Peyer's patch (tissue), 4 donors: ENCODE results near the gene PTRH1. TPM values are rescaled to one million over a fixed set of nuclear protein-coding genes. Genes with fewer than 3 reads are reported as not detected.

Experiments
- DNase-seq, 3 donors: peaks; one replicate each; pipeline ENCODE4 v3.0.0-alpha.2; 2017 to 2019
- H3K27ac ChIP-seq, 4 donors: fragments of 200-600 bp; sonication (generic); one replicate each; pipeline ENCODE4 v1.5.1; 2016 to 2019
- H3K27me3 ChIP-seq, 2 donors: fragments of 200-600 bp; sonication (generic); one replicate each; pipeline ENCODE4 v1.5.1; 2019
- H3K36me3 ChIP-seq, 3 donors: fragments of 200-600 bp; sonication (generic); one replicate each; pipeline ENCODE4 v1.5.1; 2016 to 2019
- H3K4me1 ChIP-seq, 4 donors: fragments of 200-600 bp; sonication (generic); one replicate each; pipeline ENCODE4 v1.5.1; 2016 to 2019
- H3K4me3 ChIP-seq, 4 donors: fragments of 200-600 bp; sonication (generic); 1 replicate in 3 of 4; 2 replicates in 1 of 4; pipeline ENCODE4 v1.5.1; 2016 to 2019; ENCODE audit warnings: mild to moderate bottlenecking in 1 of 4
- H3K9me3 ChIP-seq, 4 donors: fragments of 200-600 bp; sonication (generic); one replicate each; pipeline ENCODE4 v1.5.1; 2016 to 2019; ENCODE audit warnings: mild to moderate bottlenecking in 1 of 4
- CTCF ChIP-seq, 6 experiments: fragments of 450-650 bp in 4 of 6; fragments of 200-600 bp in 2 of 6; sonication (generic) in 1 of 6; IDR thresholded peaks; one replicate each; pipeline ENCODE4 v1.5.1; 2017 to 2019; ENCODE audit warnings: antibody characterized with exemption in 6 of 6, mild to moderate bottlenecking in 3 of 6, moderate library complexity in 1 of 6
- POLR2A ChIP-seq, 2 donors: fragments of 450-650 bp; IDR thresholded peaks; one replicate each; pipeline ENCODE4 v1.5.1; 2017; ENCODE audit warnings: antibody characterized with exemption in 2 of 2, mild to moderate bottlenecking in 2 of 2, moderate library complexity in 2 of 2
- total RNA-seq, 4 donors: library from RNA; depleted of rRNA; stranded (reverse); fragments of >200 nt; gene quantifications; one replicate each; pipeline ENCODE4 v1.1.0, GENCODE V29; 2016

The PTRH1 gene
- total RNA-seq, 4 donors from 2014 or later: 5.2 to 14.9 (median 7.9) TPM; not detected in 1

GRCh38 chr9:127735530-127736185 is 20.2 kb upstream of the PTRH1 start:
- no peak for DNase-seq
- Histone ChIP-seq H3K9me3 (no peaks in the 10 kb centered on the region), H3K27ac (peak overlapping the region in 2 of 4 donors; percentile 90 to 93), H3K4me3 (no peak overlapping the region), H3K4me1 (peaks cover 0 to 14% (median 4%) of the 10 kb centered on the region in 4 donors), H3K27me3 (no peaks in the 10 kb centered on the region), H3K36me3 (peaks cover 0 to 20% (median 0%) of the 10 kb centered on the region in 3 donors)
- TF ChIP-seq POLR2A (IDR thresholded peaks at IDR 0.05): no peak
- no peak for TF ChIP-seq CTCF (IDR thresholded peaks at IDR 0.05)

GRCh38 chr9:127734747-127735529 is 19.5 kb upstream of the PTRH1 start, which contains the start of gene TOR2A:
Gene TOR2A (minus strand): TSS chr9:127735294. CDS start chr9:127735270, 24 bp downstream.
- H3K9me3 ChIP-seq: no peaks in the 10 kb centered on the region
- peak; percentile 96 to 98 (median 98) for DNase-seq
- peaks cover 0 to 20% (median 0%) of the 10 kb centered on the region in 3 donors for H3K36me3 ChIP-seq
- peak within 1 kb of the TSS; percentile 85 to 97 (median 92) for H3K27ac ChIP-seq
- peaks cover 0 to 7% (median 4%) of the 10 kb centered on the region in 4 donors for H3K4me1 ChIP-seq
- TF ChIP-seq CTCF (IDR thresholded peaks at IDR 0.05) (peak; percentile 93 to 99 (median 98)), POLR2A (IDR thresholded peaks at IDR 0.05) (peak; percentile 87 to 90)
- peak within 1 kb of the TSS; percentile 51 to 84 (median 69) for H3K4me3 ChIP-seq
- no peaks in the 10 kb centered on the region for H3K27me3 ChIP-seq

GRCh38 chr9:127734247-127734746 is 18.8 kb upstream of the PTRH1 start:
- Histone ChIP-seq H3K27me3 (no peaks in the 10 kb centered on the region), H3K9me3 (no peaks in the 10 kb centered on the region), H3K4me1 (peaks cover 0 to 7% (median 3%) of the 10 kb centered on the region in 4 donors), H3K4me3 (peak overlapping the region; percentile 51 to 84 (median 69)), H3K36me3 (peaks cover 0 to 20% (median 0%) of the 10 kb centered on the region in 3 donors), H3K27ac (peak overlapping the region; percentile 85 to 97 (median 92))
- TF ChIP-seq POLR2A (IDR thresholded peaks at IDR 0.05) (no peak), CTCF (IDR thresholded peaks at IDR 0.05) (no peak)
- DNase-seq: no peak

- H3K4me3 ChIP-seq: no peak overlapping the region
- TF ChIP-seq CTCF (IDR thresholded peaks at IDR 0.05) (no peak), POLR2A (IDR thresholded peaks at IDR 0.05) (no peak)
- DNase-seq: no peak
- peaks cover 0 to 18% (median 0%) of the 10 kb centered on the region in 3 donors for H3K36me3 ChIP-seq
- peak overlapping the region in 1 of 4 donors; percentile 25 for H3K27ac ChIP-seq
- H3K27me3 ChIP-seq: no peaks in the 10 kb centered on the region
- peaks cover 0 to 7% (median 3%) of the 10 kb centered on the region in 4 donors for H3K4me1 ChIP-seq
- H3K9me3 ChIP-seq: no peaks in the 10 kb centered on the region
Observed at GRCh38 chr9:127733614-127734013, 18.2 kb upstream of the PTRH1 start.

GRCh38 chr9:127732444-127732843 is 17.0 kb upstream of the PTRH1 start:
- Histone ChIP-seq H3K9me3 (no peaks in the 10 kb centered on the region), H3K36me3 (peaks cover 0 to 15% (median 0%) of the 10 kb centered on the region in 3 donors), H3K27ac (no peak overlapping the region), H3K4me1 (peaks cover 0 to 7% (median 3%) of the 10 kb centered on the region in 4 donors), H3K27me3 (no peaks in the 10 kb centered on the region), H3K4me3 (no peak overlapping the region)
- TF ChIP-seq CTCF (IDR thresholded peaks at IDR 0.05) (no peak), POLR2A (IDR thresholded peaks at IDR 0.05) (no peak)
- no peak for DNase-seq
